AG04450 (cell line): ENCODE data around the gene RPF1. TPM values are rescaled to one million over a fixed set of nuclear protein-coding genes. Genes with fewer than 3 reads are reported as not detected.

Experiments
- CTCF ChIA-PET: fragments of 300-600, 350-600 bp; formaldehyde crosslinking; extraction: SDS; loops from one replicate; lab custom pipeline; 2022; ENCODE audit warnings: antibody characterized with exemption, inconsistent platforms; lab: Charles Lee
- POLR2A ChIA-PET: fragments of 350-600 bp; formaldehyde crosslinking; extraction: SDS; loops from one replicate; lab custom pipeline; 2021; ENCODE audit warnings: antibody characterized with exemption, inconsistent platforms; lab: Yijun Ruan, JAX
- DNase-seq: peaks from one replicate; pipeline ENCODE4 v3.0.0-alpha.2; 2011; ENCODE audit warnings: low read depth, low spot score
- H3K27ac ChIP-seq: one replicate; pipeline ENCODE4 v1.5.1; 2012; ENCODE audit warnings: low read depth, low read length, control low read depth
- H3K27me3 ChIP-seq: one replicate; pipeline ENCODE4 v1.6.0; 2012; ENCODE audit warnings: low read length; ENCODE audit not compliant: control insufficient read depth, insufficient read depth
- H3K4me3 ChIP-seq: 2 replicates; pipeline ENCODE4 v1.5.1; 2011; ENCODE audit warnings: mild to moderate bottlenecking, low read depth, low read length, control low read depth
- H3K9me3 ChIP-seq: 2 replicates; pipeline ENCODE4 v1.5.1; 2012; ENCODE audit warnings: low read length; ENCODE audit not compliant: control insufficient read depth, insufficient read depth
- polyA minus RNA-seq: library from RNA; depleted of rRNA, polyadenylated mRNA; stranded (reverse); fragments of >200 nt; gene quantifications from 2 replicates; pipeline ENCODE4 v1.2.3, GENCODE V29; 2011; rRNA and poly(A)+ RNA removed
- polyA plus RNA-seq: library from polyadenylated mRNA; depleted of rRNA; stranded (reverse); fragments of >200 nt; gene quantifications from 2 replicates; pipeline ENCODE4 v1.2.3, GENCODE V29; 2011; rRNA removed
- TF ChIP-seq, protein P1 (sequence below): IDR thresholded peaks from 2 replicates; pipeline ENCODE4 v1.5.1; 2011; ENCODE audit warnings: low read depth, low read length, control low read depth, inconsistent platforms

The RPF1 gene, protein sequence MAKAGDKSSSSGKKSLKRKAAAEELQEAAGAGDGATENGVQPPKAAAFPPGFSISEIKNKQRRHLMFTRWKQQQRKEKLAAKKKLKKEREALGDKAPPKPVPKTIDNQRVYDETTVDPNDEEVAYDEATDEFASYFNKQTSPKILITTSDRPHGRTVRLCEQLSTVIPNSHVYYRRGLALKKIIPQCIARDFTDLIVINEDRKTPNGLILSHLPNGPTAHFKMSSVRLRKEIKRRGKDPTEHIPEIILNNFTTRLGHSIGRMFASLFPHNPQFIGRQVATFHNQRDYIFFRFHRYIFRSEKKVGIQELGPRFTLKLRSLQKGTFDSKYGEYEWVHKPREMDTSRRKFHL
- 36.4 and 46.5 TPM in 2 replicates for polyA plus RNA-seq
- polyA minus RNA-seq = 6.4 and 12.7 TPM in 2 replicates

DNA sequence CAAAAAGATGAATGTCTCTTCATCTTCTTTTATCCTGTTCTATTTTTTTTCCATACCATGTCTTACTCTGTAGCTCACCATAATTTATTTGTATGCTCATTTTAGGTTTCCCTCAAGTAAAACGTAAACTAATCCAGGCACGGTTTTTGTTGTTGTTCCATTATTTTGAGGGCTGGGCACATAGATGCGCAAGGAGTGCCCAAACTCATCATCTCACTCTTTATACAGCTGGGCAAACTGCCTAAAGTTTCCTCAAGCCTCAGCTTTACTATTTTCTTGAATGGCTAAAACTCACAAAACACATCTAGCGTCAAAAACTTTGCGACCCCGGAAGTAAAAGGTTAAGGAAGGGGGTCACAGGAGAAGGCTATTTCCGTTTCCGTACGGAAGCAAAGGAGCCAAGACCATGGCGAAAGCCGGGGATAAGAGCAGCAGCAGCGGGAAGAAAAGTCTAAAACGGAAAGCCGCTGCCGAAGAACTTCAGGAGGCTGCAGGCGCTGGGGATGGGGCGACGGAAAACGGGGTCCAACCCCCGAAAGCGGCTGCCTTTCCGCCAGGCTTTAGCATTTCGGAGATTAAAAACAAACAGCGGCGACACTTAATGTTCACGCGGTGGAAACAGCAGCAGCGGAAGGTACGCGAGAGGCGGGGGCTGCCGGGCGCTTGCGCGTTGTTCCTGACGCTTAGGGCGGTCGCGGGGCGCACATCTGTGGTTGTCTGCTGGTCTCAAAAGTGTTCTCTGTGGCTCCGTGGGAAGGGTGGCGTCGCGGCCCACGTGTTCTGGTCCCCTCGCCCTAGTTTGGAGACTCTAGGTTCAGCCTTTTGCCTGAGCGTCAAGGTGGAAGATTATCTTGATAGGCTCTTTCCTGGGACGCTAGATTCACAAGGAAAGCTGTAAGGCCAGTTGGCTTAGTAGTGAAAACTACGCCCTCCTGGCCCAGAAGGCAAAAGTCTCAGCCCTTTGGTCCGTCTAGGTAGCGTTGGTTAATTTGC lies at the start of gene RPF1:
RPF1 (plus strand) TSS at position 391 of the 993 bp plus-strand sequence; CDS start at position 407, 16 bp downstream.
- no peaks in the 10 kb centered on the region for H3K27me3 ChIP-seq
- CTCF ChIA-PET = interaction anchor here (0.7 to 1.8 kb wide), 4 partner anchors 46 to 335 kb away, joined by 3 to 10 read pairs (median 4); partner anchors contain the start of gene PRKACB
- peak within 1 kb of the TSS; percentile 88 for H3K4me3 ChIP-seq
- DNase-seq = peak; percentile 39
- POLR2A ChIA-PET = interaction anchor here (1.2 kb wide), 1 partner anchor 27 kb away, joined by 5 read pairs; the partner anchor contains the start of genes GNG5 and SPATA1
- TF ChIP-seq, protein P1, sequence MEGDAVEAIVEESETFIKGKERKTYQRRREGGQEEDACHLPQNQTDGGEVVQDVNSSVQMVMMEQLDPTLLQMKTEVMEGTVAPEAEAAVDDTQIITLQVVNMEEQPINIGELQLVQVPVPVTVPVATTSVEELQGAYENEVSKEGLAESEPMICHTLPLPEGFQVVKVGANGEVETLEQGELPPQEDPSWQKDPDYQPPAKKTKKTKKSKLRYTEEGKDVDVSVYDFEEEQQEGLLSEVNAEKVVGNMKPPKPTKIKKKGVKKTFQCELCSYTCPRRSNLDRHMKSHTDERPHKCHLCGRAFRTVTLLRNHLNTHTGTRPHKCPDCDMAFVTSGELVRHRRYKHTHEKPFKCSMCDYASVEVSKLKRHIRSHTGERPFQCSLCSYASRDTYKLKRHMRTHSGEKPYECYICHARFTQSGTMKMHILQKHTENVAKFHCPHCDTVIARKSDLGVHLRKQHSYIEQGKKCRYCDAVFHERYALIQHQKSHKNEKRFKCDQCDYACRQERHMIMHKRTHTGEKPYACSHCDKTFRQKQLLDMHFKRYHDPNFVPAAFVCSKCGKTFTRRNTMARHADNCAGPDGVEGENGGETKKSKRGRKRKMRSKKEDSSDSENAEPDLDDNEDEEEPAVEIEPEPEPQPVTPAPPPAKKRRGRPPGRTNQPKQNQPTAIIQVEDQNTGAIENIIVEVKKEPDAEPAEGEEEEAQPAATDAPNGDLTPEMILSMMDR = no peak
- peak within 1 kb of the TSS; percentile 88 for H3K27ac ChIP-seq
- H3K9me3 ChIP-seq = no peaks in the 10 kb centered on the region; the same call in 1 of the 2 replicates

DNA sequence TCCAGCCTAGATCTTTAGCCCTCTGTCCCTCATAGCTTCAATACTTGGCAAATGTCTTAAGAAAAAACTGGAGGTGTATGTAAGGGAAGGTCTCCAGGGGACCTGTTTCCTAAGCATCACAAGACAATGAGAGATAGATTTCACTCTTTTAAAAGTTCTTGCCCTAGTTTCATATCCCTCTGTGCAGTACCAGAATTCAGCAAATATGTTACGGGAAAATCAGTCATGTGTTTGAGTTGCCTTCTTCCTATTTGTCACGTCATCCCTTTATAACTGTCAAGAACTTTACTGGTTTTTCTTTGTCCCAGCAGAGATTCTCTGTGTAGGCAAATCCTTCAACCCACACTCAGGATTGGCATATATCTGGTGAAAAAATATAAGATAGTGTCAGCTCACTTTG lies 48.5 kb upstream of the RPF1 start:
- no peak overlapping the region for H3K4me3 ChIP-seq
- DNase-seq = no peak
- CTCF ChIA-PET = interaction anchor here (1.0 kb wide), 1 partner anchor 342 kb away, joined by 3 read pairs; no protein-coding TSS in a partner anchor
- no peaks in the 10 kb centered on the region for H3K27me3 ChIP-seq
- TF ChIP-seq, protein P1 = no peak
- POLR2A ChIA-PET = interaction anchor here (0.7 kb wide), 1 partner anchor 288 kb away, joined by 3 read pairs; no protein-coding TSS in a partner anchor
- H3K9me3 ChIP-seq = peaks cover 5% of the 10 kb centered on the region; the same call in 1 of the 2 replicates
- no peak overlapping the region for H3K27ac ChIP-seq

DNA sequence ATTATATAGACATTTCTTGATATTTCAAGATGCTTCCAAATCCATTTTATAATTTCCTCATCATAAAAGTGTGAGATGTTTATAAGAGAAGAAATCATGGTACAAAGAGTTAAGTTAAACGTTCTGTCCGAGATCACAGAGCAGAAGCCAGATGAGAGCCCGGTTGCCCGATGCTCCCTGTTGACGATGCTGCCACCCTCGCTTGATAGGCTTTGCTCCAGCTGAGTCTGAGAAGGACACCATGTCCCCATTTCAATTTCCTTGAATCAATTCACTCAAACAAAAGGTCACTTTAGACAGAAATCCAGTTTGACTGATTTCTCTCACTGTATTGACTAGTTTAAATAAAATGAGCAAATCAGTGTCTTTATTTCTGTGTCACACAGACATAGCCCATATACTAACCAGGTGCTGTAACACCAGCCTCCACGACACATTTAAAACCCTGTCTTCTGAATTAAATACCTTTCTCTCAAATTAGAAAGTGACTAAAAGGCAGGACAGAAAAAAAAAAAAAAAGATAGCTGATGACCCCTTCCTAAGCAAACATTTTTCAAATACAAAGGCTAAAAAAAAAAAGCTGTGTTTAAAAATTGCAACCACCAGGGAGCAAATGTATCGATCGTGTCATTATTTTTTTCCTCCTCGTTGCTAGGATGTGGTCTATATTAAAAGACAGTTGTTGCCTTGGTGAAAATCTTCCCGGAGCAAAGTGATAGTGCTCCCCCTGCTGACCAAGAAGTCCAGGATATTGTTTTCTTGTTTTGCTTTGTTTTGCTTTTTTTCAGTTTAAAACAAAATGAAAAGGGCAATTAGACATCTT lies 45.6 kb upstream of the RPF1 start:
- ChIA-PET POLR2A (interaction anchor here (0.6 kb wide), 1 partner anchor 505 kb away, joined by 4 read pairs; no protein-coding TSS in a partner anchor), CTCF (interaction anchor here (0.6 to 5.7 kb wide), 61 partner anchors 8 to 529 kb away, joined by 3 to 226 read pairs (median 4); partner anchors contain the start of genes PRKACB and SAMD13)
- DNase-seq = peak; percentile 58
- Histone ChIP-seq H3K9me3 (peaks cover 5% of the 10 kb centered on the region; the same call in 1 of the 2 replicates), H3K27ac (no peak overlapping the region), H3K27me3 (no peaks in the 10 kb centered on the region), H3K4me3 (no peak overlapping the region; the same call in 1 of the 2 replicates)
- TF ChIP-seq, protein P1 = peak; percentile 79

DNA sequence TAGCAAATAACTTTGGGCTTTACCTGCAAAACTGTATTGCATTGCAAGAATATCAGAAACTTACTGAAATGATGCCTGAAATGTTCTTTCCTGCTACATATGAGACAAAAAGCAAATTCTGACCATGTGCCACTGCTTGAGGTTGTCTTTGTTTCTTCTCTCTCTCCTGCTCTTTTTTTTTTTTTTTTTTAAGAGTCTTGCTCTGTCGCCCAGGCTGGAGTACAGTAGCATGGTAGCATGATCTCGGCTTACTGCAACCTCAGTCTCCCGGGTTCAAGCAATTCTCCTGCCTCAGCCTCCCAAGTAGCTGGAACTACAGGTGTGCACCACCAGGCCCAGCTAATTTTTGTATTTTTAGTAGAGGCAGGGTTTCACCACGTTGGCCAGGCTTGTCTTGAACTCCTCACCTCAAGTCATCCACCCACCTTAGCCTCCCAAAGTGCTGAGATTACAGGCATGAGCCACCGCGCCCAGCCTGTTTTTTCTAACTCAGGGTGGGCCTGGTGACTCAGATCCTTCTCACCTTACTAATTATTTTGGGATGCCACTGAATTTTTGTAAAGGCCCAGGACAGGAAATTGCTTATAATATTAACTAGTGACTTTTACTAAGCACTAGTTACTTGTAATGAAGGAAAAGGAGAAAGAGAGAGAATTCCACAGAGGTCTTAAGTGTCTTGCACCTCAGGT lies 44.8 kb upstream of the RPF1 start:
- ChIA-PET CTCF (interaction anchor here (0.6 to 5.7 kb wide), 52 partner anchors 8 to 604 kb away, joined by 3 to 226 read pairs (median 4); partner anchors contain the start of genes PRKACB and SAMD13), POLR2A (no interaction called here)
- Histone ChIP-seq H3K9me3 (peaks cover 5% of the 10 kb centered on the region; the same call in 1 of the 2 replicates), H3K4me3 (no peak overlapping the region), H3K27ac (no peak overlapping the region), H3K27me3 (no peaks in the 10 kb centered on the region)
- TF ChIP-seq, protein P1 = no peak
- DNase-seq = no peak
